ENCODE data around the gene FRMD7.

Gene FRMD7

GRCh38 chrX:132153166-132153565 is 25.3 kb upstream of the FRMD7 start:
- CTCF ChIA-PET = no interaction called here
- POLR2A ChIA-PET = no interaction called here
- TF ChIP-seq CTCF (IDR thresholded peaks at IDR 0.05; ENCODE audit: control extremely low read depth, extremely low read depth, low read depth, missing control alignments) = no peak
- no peak for DNase-seq (ENCODE audit: extremely low spot score)

- ChIA-PET CTCF (no interaction called here), POLR2A (no interaction called here)
- DNase-seq (ENCODE audit: extremely low spot score) = no peak
- no peak for TF ChIP-seq CTCF (IDR thresholded peaks at IDR 0.05; ENCODE audit: control extremely low read depth, extremely low read depth, low read depth, missing control alignments)
Measured at GRCh38 chrX:132146456-132146855, 18.6 kb upstream of the FRMD7 start.

- DNase-seq (ENCODE audit: extremely low spot score) = no peak
- ChIA-PET CTCF (no interaction called here), POLR2A (no interaction called here)
- TF ChIP-seq CTCF (IDR thresholded peaks at IDR 0.05; ENCODE audit: control extremely low read depth, extremely low read depth, low read depth, missing control alignments) = no peak
Measured at GRCh38 chrX:132144061-132144460, 16.2 kb upstream of the FRMD7 start.

GRCh38 chrX:132125906-132126305 is 1.9 kb downstream of the FRMD7 start:
- POLR2A ChIA-PET = no interaction called here
- TF ChIP-seq CTCF (IDR thresholded peaks at IDR 0.05; ENCODE audit: control extremely low read depth, extremely low read depth, low read depth, missing control alignments) = no peak
- CTCF ChIA-PET = no interaction called here
- DNase-seq (ENCODE audit: extremely low spot score) = no peak

GRCh38 chrX:132120913-132121312 is 6.9 kb downstream of the FRMD7 start:
- TF ChIP-seq CTCF (IDR thresholded peaks at IDR 0.05; ENCODE audit: control extremely low read depth, extremely low read depth, low read depth, missing control alignments) = no peak
- no peak for DNase-seq (ENCODE audit: extremely low spot score)
- ChIA-PET CTCF (interaction anchor here (1.9 kb wide), 1 partner anchor 279 kb away, joined by 4 read pairs; no protein-coding TSS in a partner anchor), POLR2A (no interaction called here)

GRCh38 chrX:132119821-132120515 is 7.9 kb downstream of the FRMD7 start:
- ChIA-PET POLR2A (no interaction called here), CTCF (interaction anchor here (1.2 to 1.9 kb wide), 2 partner anchors 11 to 278 kb away, joined by 3 to 4 read pairs; no protein-coding TSS in a partner anchor)
- no peak for TF ChIP-seq CTCF (IDR thresholded peaks at IDR 0.05; ENCODE audit: control extremely low read depth, extremely low read depth, low read depth, missing control alignments)
- DNase-seq (ENCODE audit: extremely low spot score) = no peak
